Fibroblast of the aortic adventitia (primary cell): ENCODE results near the gene SLC27A2. TPM values are rescaled to one million over a fixed set of nuclear protein-coding genes. Genes with fewer than 3 reads are reported as not detected.

Experiments
- DNase-seq: peaks from one replicate; pipeline ENCODE4 v3.0.0-alpha.2; 2010; ENCODE audit warnings: low read depth
- H3K4me3 ChIP-seq: 2 replicates; pipeline ENCODE4 v1.5.1; 2011; ENCODE audit warnings: low read depth, mild to moderate bottlenecking, control low read depth, low read length, moderate library complexity
- CTCF ChIP-seq: IDR thresholded peaks from 2 replicates; pipeline ENCODE4 v1.5.1; 2011; ENCODE audit warnings: mild to moderate bottlenecking, low read length, control low read depth, inconsistent platforms; ENCODE audit not compliant: insufficient read depth
- small RNA-seq: library from RNA; depleted of rRNA; stranded (forward); fragments of <200 nt; gene quantifications from one replicate; pipeline ENCODE3, GENCODE V24; 2012
- total RNA-seq: library from RNA; depleted of rRNA; stranded (reverse); fragments of >200 nt; gene quantifications from 2 replicates; pipeline ENCODE4 v1.2.3, GENCODE V29; 2012; ENCODE audit warnings: low replicate concordance

The SLC27A2 gene
- total RNA-seq, 1 donor = not detected

- no peak overlapping the region for H3K4me3 ChIP-seq
- no peak for TF ChIP-seq CTCF
- no peak for DNase-seq
Measured at GRCh38 chr15:50277370-50277769, 95.4 kb downstream of the SLC27A2 start.

GRCh38 chr15:50278496-50278895 lies 96.5 kb downstream of the SLC27A2 start:
- no peak overlapping the region for H3K4me3 ChIP-seq
- no peak for TF ChIP-seq CTCF
- DNase-seq = no peak

GRCh38 chr15:50280271-50280670 lies 98.3 kb downstream of the SLC27A2 start:
- no peak for DNase-seq
- no peak overlapping the region for H3K4me3 ChIP-seq
- TF ChIP-seq CTCF = no peak

GRCh38 chr15:50281427-50281826 lies 99.4 kb downstream of the SLC27A2 start:
- no peak overlapping the region for H3K4me3 ChIP-seq
- no peak for TF ChIP-seq CTCF
- DNase-seq = no peak

Small RNA genes within 50 kb of the gene (small RNA-seq; reads per million reads assigned to genes)
- gene RF00019 = not detected

Other genes with a start within 250 kb of the SLC27A2 start
- 0.99 and 1.1 TPM in 2 replicates for gene ATP8B4, start 63.0 kb upstream of the SLC27A2 start, total RNA-seq
- gene HDC, start 83.5 kb downstream of the SLC27A2 start, total RNA-seq = not detected in 2 replicates
- 13.7 and 31.9 TPM in 2 replicates for gene GABPB1, start 173.0 kb downstream of the SLC27A2 start, total RNA-seq
- gene USP8, start 242.2 kb downstream of the SLC27A2 start, total RNA-seq = 32.2 and 58.1 TPM in 2 replicates